ENCODE results near the gene TUSC7. TPM values are rescaled to one million over a fixed set of nuclear protein-coding genes. Genes with fewer than 3 reads are reported as not detected.

TUSC7 gene
- total RNA-seq, 1 donor from 2014 or later, result not detected

GRCh38 chr3:116749388-116749787, 39.8 kb downstream of the TUSC7 start:
- no peaks in the 10 kb centered on the region for H3K27me3 Mint-ChIP-seq (ENCODE audit: unreplicated experiment)
- no peak overlapping the region for H3K4me3 Mint-ChIP-seq (ENCODE audit: unreplicated experiment)
- TF ChIP-seq CTCF (IDR thresholded peaks at IDR 0.05; ENCODE audit: unreplicated experiment), result no peak
- H3K4me1 Mint-ChIP-seq (ENCODE audit: unreplicated experiment), result peaks cover 6% of the 10 kb centered on the region
- no peaks in the 10 kb centered on the region for H3K36me3 Mint-ChIP-seq (ENCODE audit: low read depth, unreplicated experiment)
- H3K27ac Mint-ChIP-seq (ENCODE audit: unreplicated experiment), result no peak overlapping the region
- no peaks in the 10 kb centered on the region for H3K9me3 Mint-ChIP-seq (ENCODE audit: unreplicated experiment)
- DNase-seq (ENCODE audit: low spot score), result no peak

GRCh38 chr3:116757315-116757714, 47.7 kb downstream of the TUSC7 start:
- no peak for TF ChIP-seq CTCF (IDR thresholded peaks at IDR 0.05; ENCODE audit: unreplicated experiment)
- no peak for DNase-seq (ENCODE audit: low spot score)
- H3K4me3 Mint-ChIP-seq (ENCODE audit: unreplicated experiment), result no peak overlapping the region
- peaks cover 11% of the 10 kb centered on the region for H3K4me1 Mint-ChIP-seq (ENCODE audit: unreplicated experiment)
- no peaks in the 10 kb centered on the region for H3K9me3 Mint-ChIP-seq (ENCODE audit: unreplicated experiment)
- H3K36me3 Mint-ChIP-seq (ENCODE audit: low read depth, unreplicated experiment), result no peaks in the 10 kb centered on the region
- H3K27ac Mint-ChIP-seq (ENCODE audit: unreplicated experiment), result no peak overlapping the region
- H3K27me3 Mint-ChIP-seq (ENCODE audit: unreplicated experiment), result no peaks in the 10 kb centered on the region

- TF ChIP-seq CTCF (IDR thresholded peaks at IDR 0.05; ENCODE audit: unreplicated experiment), result no peak
These were observed 49.7 kb downstream of the TUSC7 start for GRCh38 chr3:116759316-116759715.

More at GRCh38 chr3:116759316-116759715, 49.7 kb downstream of the TUSC7 start:
- Mint-ChIP-seq H3K4me1 (ENCODE audit: unreplicated experiment) (peaks cover 11% of the 10 kb centered on the region), H3K36me3 (ENCODE audit: low read depth, unreplicated experiment) (no peaks in the 10 kb centered on the region), H3K27me3 (ENCODE audit: unreplicated experiment) (no peaks in the 10 kb centered on the region), H3K9me3 (ENCODE audit: unreplicated experiment) (no peaks in the 10 kb centered on the region), H3K4me3 (ENCODE audit: unreplicated experiment) (no peak overlapping the region), H3K27ac (ENCODE audit: unreplicated experiment) (no peak overlapping the region)
- no peak for DNase-seq (ENCODE audit: low spot score)
